ENCODE measurements around the gene NAPG.
A peak's percentile ranks its signal among the peaks of the same experiment; 100 is the strongest.
"Not testable (repeated sequence)": the region's sequence is repeated elsewhere in the genome, so short reads cannot be mapped to it uniquely, and the experiment has no call there.

The NAPG gene

GRCh38 chr18:10537765-10538164 is 11.9 kb downstream of the NAPG start:
- no peak overlapping the region for H3K4me3 ChIP-seq (replicated peaks in 1 of 2; ENCODE audit: low read depth in 2 of 2, low read length in 2 of 2)
- no peak for TF ChIP-seq CTCF (IDR thresholded peaks at IDR 0.05; ENCODE audit: low read depth, low read length)
- DNase-seq (ENCODE audit: low read depth in 2 of 2) = no peak

GRCh38 chr18:10539124-10539523 is 13.3 kb downstream of the NAPG start:
- not testable (repeated sequence) for DNase-seq (ENCODE audit: low read depth in 2 of 2); H3K4me3 ChIP-seq (replicated peaks in 1 of 2; ENCODE audit: low read depth in 2 of 2, low read length in 2 of 2)

GRCh38 chr18:10543277-10543676 is 17.4 kb downstream of the NAPG start:
- no peak overlapping the region for H3K4me3 ChIP-seq (replicated peaks in 1 of 2; ENCODE audit: low read depth in 2 of 2, low read length in 2 of 2)
- no peak for TF ChIP-seq CTCF (IDR thresholded peaks at IDR 0.05; ENCODE audit: low read depth, low read length)
- DNase-seq (ENCODE audit: low read depth in 2 of 2) = no peak

GRCh38 chr18:10544093-10544748 is 18.4 kb downstream of the NAPG start:
- no peak for TF ChIP-seq CTCF (IDR thresholded peaks at IDR 0.05; ENCODE audit: low read depth, low read length)
- no peak for DNase-seq (ENCODE audit: low read depth in 2 of 2)
- H3K4me3 ChIP-seq (replicated peaks in 1 of 2; ENCODE audit: low read depth in 2 of 2, low read length in 2 of 2) = no peak overlapping the region

GRCh38 chr18:10546557-10547300 is 20.9 kb downstream of the NAPG start:
- no peak overlapping the region for H3K4me3 ChIP-seq (replicated peaks in 1 of 2; ENCODE audit: low read depth in 2 of 2, low read length in 2 of 2)
- no peak for TF ChIP-seq CTCF (IDR thresholded peaks at IDR 0.05; ENCODE audit: low read depth, low read length)
- DNase-seq (ENCODE audit: low read depth in 2 of 2) = peak in 1 of 2 donors; percentile 23

GRCh38 chr18:10552226-10552625 is 26.4 kb downstream of the NAPG start:
- DNase-seq (ENCODE audit: low read depth in 2 of 2) = no peak
- TF ChIP-seq CTCF (IDR thresholded peaks at IDR 0.05; ENCODE audit: low read depth, low read length) = no peak
- no peak overlapping the region for H3K4me3 ChIP-seq (replicated peaks in 1 of 2; ENCODE audit: low read depth in 2 of 2, low read length in 2 of 2)

- not testable (repeated sequence) for DNase-seq (ENCODE audit: low read depth in 2 of 2); H3K4me3 ChIP-seq (replicated peaks in 1 of 2; ENCODE audit: low read depth in 2 of 2, low read length in 2 of 2)
Measured at GRCh38 chr18:10556251-10556650, 30.4 kb downstream of the NAPG start.

Data from cardiac fibroblast (primary cell).